CD4-positive, CD25-positive, alpha-beta regulatory T cell (primary cell): ENCODE results near the gene KLHL30. TPM values are rescaled to one million over a fixed set of nuclear protein-coding genes. Genes with fewer than 3 reads are reported as not detected.

Source experiments
- ATAC-seq, 2 donors: fragments of 150-1000 bp; cut with Tn5 transposase; one replicate each; pipeline ENCODE4 v1.10.0; 2021; ENCODE audit warnings: low read depth in 2 of 2, moderate number of reproducible peaks in 2 of 2, moderate library complexity in 1 of 2
- DNase-seq, 3 donors: peaks; one replicate each; pipeline versions ENCODE4 v3.0.0 to v3.0.0-alpha.2; 2012 to 2022; ENCODE audit warnings: mixed read lengths in 1 of 3
- H3K27ac ChIP-seq: one replicate; pipeline ENCODE4 v1.7.0; 2013; ENCODE audit warnings: mild to moderate bottlenecking, low read length; ENCODE audit not compliant: insufficient read depth, poor library complexity, severe bottlenecking
- H3K27me3 ChIP-seq: one replicate; pipeline ENCODE4 v1.7.0; 2013; ENCODE audit warnings: low read length; ENCODE audit not compliant: control insufficient read depth, insufficient read depth
- H3K36me3 ChIP-seq: one replicate; pipeline ENCODE4 v1.7.0; 2013; ENCODE audit warnings: mild to moderate bottlenecking, low read length, moderate library complexity; ENCODE audit not compliant: control insufficient read depth, insufficient read depth
- H3K4me1 ChIP-seq: 2 replicates; pipeline ENCODE4 v1.7.0; 2013; ENCODE audit warnings: mild to moderate bottlenecking, low read length; ENCODE audit not compliant: insufficient read depth, control insufficient read depth, poor library complexity, severe bottlenecking
- H3K4me3 ChIP-seq: one replicate; pipeline ENCODE4 v1.7.0; 2013; ENCODE audit warnings: low read depth, mild to moderate bottlenecking, low read length, moderate library complexity
- H3K9me3 ChIP-seq, 2 experiments: 1 replicate in 1 of 2; 2 replicates in 1 of 2; pipeline ENCODE4 v1.7.0; 2013; ENCODE audit warnings: low read length in 2 of 2, mild to moderate bottlenecking in 1 of 2, moderate library complexity in 1 of 2; ENCODE audit not compliant: control insufficient read depth in 2 of 2
- H3K27ac Mint-ChIP-seq, 3 donors: one replicate each; pipeline ENCODE4 v1.8.0; 2020 to 2022; ENCODE audit warnings: mild to moderate bottlenecking in 3 of 3, mixed read lengths in 3 of 3, moderate library complexity in 2 of 3
- H3K27me3 Mint-ChIP-seq: one replicate; pipeline ENCODE4 v1.8.0; 2022; ENCODE audit warnings: mild to moderate bottlenecking, mixed read lengths
- H3K36me3 Mint-ChIP-seq: one replicate; pipeline ENCODE4 v1.8.0; 2020; ENCODE audit warnings: mixed read lengths
- H3K4me1 Mint-ChIP-seq, 4 donors: one replicate each; pipeline ENCODE4 v1.8.0; 2020 to 2022; ENCODE audit warnings: mixed read lengths in 4 of 4, mild to moderate bottlenecking in 1 of 4
- H3K4me3 Mint-ChIP-seq, 4 donors: one replicate each; pipeline ENCODE4 v1.8.0; 2020 to 2022; ENCODE audit warnings: mild to moderate bottlenecking in 4 of 4, mixed read lengths in 4 of 4, moderate library complexity in 3 of 4
- H3K9me3 Mint-ChIP-seq, 7 donors: one replicate each; pipeline ENCODE4 v1.8.0; 2020 to 2022; ENCODE audit warnings: mixed read lengths in 7 of 7, mild to moderate bottlenecking in 3 of 7, moderate library complexity in 2 of 7
- polyA plus RNA-seq, 4 donors: library from polyadenylated mRNA; unstranded; fragments of 300-500 nt; fragmentation: Illumina TruSeq; gene quantifications; one replicate each; pipeline ENCODE4 v1.2.3, GENCODE V29; 2021
- total RNA-seq: library from RNA; stranded (reverse); gene quantifications from one replicate; pipeline ENCODE4 v1.2.3, GENCODE V29; 2022

Gene KLHL30
- total and polyA plus RNA-seq, 5 donors from 2014 or later = not detected

GRCh38 chr2:238134393-238134785 is 4.1 kb upstream of the KLHL30 start:
- Histone ChIP-seq H3K4me3 (no peak overlapping the region), H3K27ac (no peak overlapping the region), H3K9me3 (no peaks in the 10 kb centered on the region), H3K36me3 (no peaks in the 10 kb centered on the region), H3K27me3 (no peaks in the 10 kb centered on the region), H3K4me1 (peaks cover 3% of the 10 kb centered on the region)
- Mint-ChIP-seq H3K4me1 (no peaks in the 10 kb centered on the region), H3K36me3 (no peaks in the 10 kb centered on the region), H3K27me3 (no peaks in the 10 kb centered on the region), H3K27ac (no peak overlapping the region), H3K9me3 (no peaks in the 10 kb centered on the region), H3K4me3 (no peak overlapping the region)
- no peak for ATAC-seq
- no peak for DNase-seq

- ATAC-seq (no peak), DNase-seq (no peak)
- H3K4me3 ChIP-seq = no peak overlapping the region
- no peak overlapping the region for H3K4me3 Mint-ChIP-seq
- no peaks in the 10 kb centered on the region for H3K4me1 Mint-ChIP-seq
- no peaks in the 10 kb centered on the region for H3K36me3 Mint-ChIP-seq
- H3K9me3 Mint-ChIP-seq = no peaks in the 10 kb centered on the region
- no peaks in the 10 kb centered on the region for H3K9me3 ChIP-seq
- H3K27me3 Mint-ChIP-seq = no peaks in the 10 kb centered on the region
- no peak overlapping the region for H3K27ac ChIP-seq
- no peaks in the 10 kb centered on the region for H3K27me3 ChIP-seq
- H3K27ac Mint-ChIP-seq = no peak overlapping the region
- no peaks in the 10 kb centered on the region for H3K36me3 ChIP-seq
- peaks cover 6% of the 10 kb centered on the region for H3K4me1 ChIP-seq
These were observed 2.8 kb upstream of the KLHL30 start for GRCh38 chr2:238135601-238136150.

- H3K27ac ChIP-seq = no peak overlapping the region
- ATAC-seq (no peak), DNase-seq (no peak)
These were observed 1.5 kb upstream of the KLHL30 start for GRCh38 chr2:238136820-238137537.

GRCh38 chr2:238137885-238138284 is 583 bp upstream of the KLHL30 start:
- Mint-ChIP-seq H3K27me3 (no peaks in the 10 kb centered on the region), H3K36me3 (no peaks in the 10 kb centered on the region), H3K4me1 (peaks cover 0 to 5% (median 1%) of the 10 kb centered on the region in 4 donors), H3K9me3 (no peaks in the 10 kb centered on the region), H3K27ac (no peak overlapping the region), H3K4me3 (no peak overlapping the region)
- Histone ChIP-seq H3K4me1 (peaks cover 6% of the 10 kb centered on the region), H3K27ac (no peak overlapping the region), H3K4me3 (no peak overlapping the region), H3K36me3 (no peaks in the 10 kb centered on the region), H3K9me3 (no peaks in the 10 kb centered on the region), H3K27me3 (no peaks in the 10 kb centered on the region)
- no peak for DNase-seq
- ATAC-seq = no peak

More at GRCh38 chr2:238136820-238137537, 1.5 kb upstream of the KLHL30 start:
- H3K27me3 Mint-ChIP-seq = no peaks in the 10 kb centered on the region
- no peaks in the 10 kb centered on the region for H3K9me3 Mint-ChIP-seq
- Histone ChIP-seq H3K27me3 (no peaks in the 10 kb centered on the region), H3K4me3 (no peak overlapping the region), H3K36me3 (no peaks in the 10 kb centered on the region), H3K4me1 (peaks cover 6% of the 10 kb centered on the region), H3K9me3 (no peaks in the 10 kb centered on the region)
- H3K4me1 Mint-ChIP-seq = peaks cover 0 to 5% (median 1%) of the 10 kb centered on the region in 4 donors
- no peaks in the 10 kb centered on the region for H3K36me3 Mint-ChIP-seq
- H3K27ac Mint-ChIP-seq = no peak overlapping the region
- no peak overlapping the region for H3K4me3 Mint-ChIP-seq

GRCh38 chr2:238139196-238140039 is 950 bp downstream of the KLHL30 start:
- Mint-ChIP-seq H3K36me3 (no peaks in the 10 kb centered on the region), H3K27ac (no peak overlapping the region), H3K4me1 (peaks cover 0 to 5% (median 1%) of the 10 kb centered on the region in 4 donors), H3K9me3 (no peaks in the 10 kb centered on the region), H3K27me3 (no peaks in the 10 kb centered on the region), H3K4me3 (no peak overlapping the region)
- Histone ChIP-seq H3K4me3 (no peak overlapping the region), H3K4me1 (peaks cover 6% of the 10 kb centered on the region), H3K27me3 (no peaks in the 10 kb centered on the region), H3K9me3 (no peaks in the 10 kb centered on the region), H3K36me3 (no peaks in the 10 kb centered on the region), H3K27ac (no peak overlapping the region)
- peak in 1 of 3 donors; percentile 26 for DNase-seq
- ATAC-seq = no peak

- H3K9me3 ChIP-seq = no peaks in the 10 kb centered on the region
- H3K27me3 ChIP-seq = no peaks in the 10 kb centered on the region
- peaks cover 0 to 5% (median 1%) of the 10 kb centered on the region in 4 donors for H3K4me1 Mint-ChIP-seq
- H3K4me1 ChIP-seq = peaks cover 6% of the 10 kb centered on the region
- no peak for ATAC-seq
- no peaks in the 10 kb centered on the region for H3K9me3 Mint-ChIP-seq
- no peak for DNase-seq
- no peaks in the 10 kb centered on the region for H3K27me3 Mint-ChIP-seq
- H3K36me3 Mint-ChIP-seq = no peaks in the 10 kb centered on the region
- H3K4me3 ChIP-seq = no peak overlapping the region
- no peak overlapping the region for H3K27ac Mint-ChIP-seq
- H3K36me3 ChIP-seq = no peaks in the 10 kb centered on the region
- no peak overlapping the region for H3K4me3 Mint-ChIP-seq
- H3K27ac ChIP-seq = no peak overlapping the region
These were observed 1.6 kb downstream of the KLHL30 start for GRCh38 chr2:238140040-238140439.

GRCh38 chr2:238140721-238141540 is 2.5 kb downstream of the KLHL30 start:
- Mint-ChIP-seq H3K27me3 (no peaks in the 10 kb centered on the region), H3K4me1 (peaks cover 0 to 5% (median 1%) of the 10 kb centered on the region in 4 donors), H3K4me3 (no peak overlapping the region), H3K27ac (no peak overlapping the region), H3K36me3 (no peaks in the 10 kb centered on the region), H3K9me3 (peaks cover 0 to 2% (median 0%) of the 10 kb centered on the region in 7 donors)
- no peak for DNase-seq
- H3K9me3 ChIP-seq = no peaks in the 10 kb centered on the region
- no peak overlapping the region for H3K27ac ChIP-seq
- peaks cover 6% of the 10 kb centered on the region for H3K4me1 ChIP-seq
- ATAC-seq = no peak
- H3K27me3 ChIP-seq = no peaks in the 10 kb centered on the region
- no peaks in the 10 kb centered on the region for H3K36me3 ChIP-seq
- no peak overlapping the region for H3K4me3 ChIP-seq
